ENCODE measurements around the gene ABHD5. TPM values are rescaled to one million over a fixed set of nuclear protein-coding genes. Genes with fewer than 3 reads are reported as not detected.

ABHD5 gene
- total RNA-seq, 2 experiments from 2014 or later = 7.8 to 8.4 TPM

- Mint-ChIP-seq H3K9me3 (no peaks in the 10 kb centered on the region), H3K36me3 (ENCODE audit: low read depth) (peaks cover 21% of the 10 kb centered on the region), H3K27ac (no peak overlapping the region), H3K27me3 (no peaks in the 10 kb centered on the region), H3K4me1 (ENCODE audit: low read depth) (peaks cover 4% of the 10 kb centered on the region), H3K4me3 (no peak overlapping the region)
- no peak for ATAC-seq
- ChIA-PET CTCF (interaction anchor here (1.0 to 1.5 kb wide), 2 partner anchors 17 to 44 kb away, joined by 3 read pairs; no protein-coding TSS in a partner anchor), POLR2A (no interaction called here)
- no peak for DNase-seq
- intact Hi-C loops (cut with micrococcal nuclease) = no loop called here
- TF ChIP-seq CTCF (IDR thresholded peaks at IDR 0.05) = no peak
Measured at GRCh38 chr3:43707266-43707665, 16.5 kb downstream of the ABHD5 start.

GRCh38 chr3:43707998-43708397, 17.3 kb downstream of the ABHD5 start:
- ATAC-seq (no peak), DNase-seq (no peak)
- intact Hi-C loops (cut with micrococcal nuclease) = no loop called here
- no peak for TF ChIP-seq CTCF (IDR thresholded peaks at IDR 0.05)
- H3K9me3 Mint-ChIP-seq = no peaks in the 10 kb centered on the region
- peaks cover 4% of the 10 kb centered on the region for H3K4me1 Mint-ChIP-seq (ENCODE audit: low read depth)
- ChIA-PET CTCF (no interaction called here), POLR2A (no interaction called here)
- no peak overlapping the region for H3K27ac Mint-ChIP-seq
- H3K4me3 Mint-ChIP-seq = no peak overlapping the region
- H3K27me3 Mint-ChIP-seq = no peaks in the 10 kb centered on the region
- peaks cover 24% of the 10 kb centered on the region for H3K36me3 Mint-ChIP-seq (ENCODE audit: low read depth)

- DNase-seq (no peak), ATAC-seq (no peak)
- Mint-ChIP-seq H3K9me3 (no peaks in the 10 kb centered on the region), H3K27ac (no peak overlapping the region), H3K36me3 (ENCODE audit: low read depth) (peaks cover 25% of the 10 kb centered on the region), H3K27me3 (no peaks in the 10 kb centered on the region), H3K4me3 (no peak overlapping the region), H3K4me1 (ENCODE audit: low read depth) (peaks cover 4% of the 10 kb centered on the region)
- ChIA-PET POLR2A (interaction anchor here (0.7 kb wide), 1 partner anchor 517 kb away, joined by 3 read pairs; no protein-coding TSS in a partner anchor), CTCF (no interaction called here)
- intact Hi-C loops (cut with micrococcal nuclease) = no loop called here
- no peak for TF ChIP-seq CTCF (IDR thresholded peaks at IDR 0.05)
Measured at GRCh38 chr3:43709022-43709421, 18.3 kb downstream of the ABHD5 start.

DNA sequence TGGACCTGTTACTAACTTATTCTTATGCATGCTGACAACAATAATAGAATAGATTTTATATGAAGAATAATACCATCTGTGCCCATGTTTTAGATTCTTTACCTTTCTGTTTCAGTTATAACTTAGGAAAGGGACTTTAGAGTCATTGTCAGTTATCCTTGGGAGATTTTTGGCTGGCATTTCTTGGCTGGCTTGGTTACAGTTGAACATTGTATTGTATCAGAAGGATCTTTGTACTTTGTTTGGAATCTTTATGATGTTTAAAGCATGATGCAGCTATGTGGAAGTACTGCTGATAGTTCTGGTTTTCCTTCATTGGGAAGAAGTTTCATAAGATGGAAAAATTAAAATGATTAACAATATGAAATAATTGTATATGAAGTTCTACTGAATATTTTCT, 19.9 kb downstream of the ABHD5 start:
- ATAC-seq (no peak), DNase-seq (no peak)
- no peak for TF ChIP-seq CTCF (IDR thresholded peaks at IDR 0.05)
- H3K4me1 Mint-ChIP-seq (ENCODE audit: low read depth) = peaks cover 4% of the 10 kb centered on the region
- intact Hi-C loops (cut with micrococcal nuclease) = no loop called here
- no peaks in the 10 kb centered on the region for H3K27me3 Mint-ChIP-seq
- no peak overlapping the region for H3K4me3 Mint-ChIP-seq
- H3K27ac Mint-ChIP-seq = no peak overlapping the region
- ChIA-PET CTCF (no interaction called here), POLR2A (no interaction called here)
- peaks cover 24% of the 10 kb centered on the region for H3K36me3 Mint-ChIP-seq (ENCODE audit: low read depth)
- H3K9me3 Mint-ChIP-seq = no peaks in the 10 kb centered on the region

DNA sequence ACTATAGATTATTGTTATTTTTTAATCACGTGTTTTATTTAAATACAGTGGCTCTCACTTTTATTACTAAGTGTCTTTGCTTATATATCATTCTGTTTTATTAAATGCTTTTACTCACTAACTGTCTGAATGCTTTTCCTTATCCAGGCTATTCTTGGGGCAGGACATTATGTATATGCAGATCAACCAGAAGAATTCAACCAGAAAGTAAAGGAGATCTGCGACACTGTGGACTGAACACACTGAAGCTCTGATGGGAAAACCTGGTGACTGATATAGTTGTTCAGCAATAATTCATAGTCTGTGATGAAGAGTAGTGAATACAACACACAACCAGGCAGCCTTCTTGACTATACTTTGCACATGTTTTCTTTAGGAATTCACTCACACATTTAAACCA, 27.6 kb downstream of the ABHD5 start:
- Mint-ChIP-seq H3K4me3 (no peak overlapping the region), H3K9me3 (no peaks in the 10 kb centered on the region), H3K27ac (no peak overlapping the region), H3K36me3 (ENCODE audit: low read depth) (peaks cover 28% of the 10 kb centered on the region), H3K4me1 (ENCODE audit: low read depth) (no peaks in the 10 kb centered on the region), H3K27me3 (no peaks in the 10 kb centered on the region)
- CTCF ChIA-PET = no interaction called here
- POLR2A ChIA-PET = no interaction called here
- ATAC-seq = no peak
- intact Hi-C loops (cut with micrococcal nuclease) = no loop called here
- no peak for DNase-seq
- TF ChIP-seq CTCF (IDR thresholded peaks at IDR 0.05) = no peak
